Measurements from ENCODE around the gene WWOX.

WWOX gene

DNA sequence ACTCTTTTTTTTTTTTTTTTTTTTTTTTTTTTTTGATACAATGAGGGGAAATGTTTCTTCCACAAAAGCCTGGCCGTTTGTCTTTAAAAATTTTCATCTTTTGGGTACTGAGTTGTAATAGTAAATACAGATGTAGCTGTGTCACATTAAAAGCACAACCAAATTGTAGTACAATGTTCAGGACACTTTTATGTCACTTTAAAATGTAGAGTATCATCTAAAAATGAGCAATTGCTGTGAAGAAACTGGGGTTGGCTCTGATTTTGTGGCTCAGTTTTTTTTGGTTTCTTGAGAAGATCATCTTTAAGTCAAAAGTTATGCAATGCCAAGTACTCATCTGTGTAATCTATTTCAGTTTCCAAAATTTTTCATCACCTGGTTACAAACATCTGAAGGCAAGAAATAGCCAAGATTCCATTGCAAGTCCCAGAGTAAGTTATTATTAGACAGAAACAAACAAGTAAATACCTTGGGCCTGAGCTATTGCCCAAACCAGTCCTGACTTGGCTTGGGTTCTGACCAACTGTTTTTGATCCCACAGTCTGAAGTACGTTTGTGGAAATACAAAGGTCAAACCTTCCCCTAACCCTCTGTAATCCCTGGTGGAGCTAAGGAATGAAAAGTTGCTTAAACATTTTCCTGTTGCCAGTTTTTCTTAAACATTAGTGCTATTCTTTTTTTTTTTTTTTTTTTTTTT, 717.2 kb downstream of the WWOX start:
- Mint-ChIP-seq H3K4me1 (no peaks in the 10 kb centered on the region), H3K27ac (no peak overlapping the region), H3K4me3 (no peak overlapping the region), H3K27me3 (no peaks in the 10 kb centered on the region), H3K36me3 (peaks cover 4% of the 10 kb centered on the region), H3K9me3 (no peaks in the 10 kb centered on the region)
- ATAC-seq (ENCODE audit: low read depth) (no peak), DNase-seq (ENCODE audit: low spot score in 2 of 2) (no peak)

DNA sequence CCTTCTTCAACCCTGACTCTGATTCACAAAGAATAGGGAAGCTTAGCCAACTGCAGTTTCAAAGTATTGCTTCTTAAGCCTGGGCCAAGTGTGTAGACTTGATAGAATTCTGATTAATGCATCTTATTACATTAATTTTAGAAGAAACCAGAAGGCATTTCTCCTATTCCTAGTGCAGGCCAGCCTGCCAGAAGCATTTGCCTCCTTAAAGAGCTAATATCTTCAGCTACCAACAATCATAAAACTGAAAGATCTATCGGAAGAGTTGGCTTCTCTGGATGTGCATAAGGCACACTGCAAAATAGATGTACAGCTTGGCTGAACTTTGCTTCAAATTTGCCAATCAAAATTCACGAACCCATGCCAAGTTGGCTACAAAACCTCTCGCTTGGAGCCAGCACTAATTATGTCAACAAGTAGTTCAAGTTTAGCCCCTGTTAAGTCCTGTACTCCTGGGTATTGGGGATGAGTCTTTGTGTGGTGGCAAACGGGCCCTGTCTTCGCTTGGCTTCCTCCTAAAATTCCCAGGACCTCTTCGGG, 717.8 kb downstream of the WWOX start:
- Mint-ChIP-seq H3K27ac (no peak overlapping the region), H3K9me3 (no peaks in the 10 kb centered on the region), H3K36me3 (peaks cover 4% of the 10 kb centered on the region), H3K27me3 (no peaks in the 10 kb centered on the region), H3K4me3 (no peak overlapping the region), H3K4me1 (no peaks in the 10 kb centered on the region)
- DNase-seq (ENCODE audit: low spot score in 2 of 2) = no peak
- no peak for ATAC-seq (ENCODE audit: low read depth)

GRCh38 chr16:78821335-78821734, 721.9 kb downstream of the WWOX start:
- no peak for ATAC-seq (ENCODE audit: low read depth)
- Mint-ChIP-seq H3K4me1 (no peaks in the 10 kb centered on the region), H3K36me3 (peaks cover 9% of the 10 kb centered on the region), H3K9me3 (peaks cover 3% of the 10 kb centered on the region), H3K27me3 (no peaks in the 10 kb centered on the region), H3K27ac (no peak overlapping the region), H3K4me3 (no peak overlapping the region)
- DNase-seq (ENCODE audit: low spot score in 2 of 2) = no peak

- no peaks in the 10 kb centered on the region for H3K4me1 Mint-ChIP-seq
- H3K36me3 Mint-ChIP-seq = peaks cover 9% of the 10 kb centered on the region
- no peak for ATAC-seq (ENCODE audit: low read depth)
- peaks cover 3% of the 10 kb centered on the region for H3K9me3 Mint-ChIP-seq
- H3K27me3 Mint-ChIP-seq = no peaks in the 10 kb centered on the region
- H3K4me3 Mint-ChIP-seq = no peak overlapping the region
- no peak overlapping the region for H3K27ac Mint-ChIP-seq
- no peak for DNase-seq (ENCODE audit: low spot score in 2 of 2)
Measured at GRCh38 chr16:78822509-78822908, 723.1 kb downstream of the WWOX start.

GRCh38 chr16:78823027-78823426, 723.6 kb downstream of the WWOX start:
- peaks cover 3% of the 10 kb centered on the region for H3K9me3 Mint-ChIP-seq
- H3K4me1 Mint-ChIP-seq = no peaks in the 10 kb centered on the region
- DNase-seq (ENCODE audit: low spot score in 2 of 2) = no peak
- no peak overlapping the region for H3K27ac Mint-ChIP-seq
- H3K27me3 Mint-ChIP-seq = no peaks in the 10 kb centered on the region
- ATAC-seq (ENCODE audit: low read depth) = no peak
- peaks cover 9% of the 10 kb centered on the region for H3K36me3 Mint-ChIP-seq
- H3K4me3 Mint-ChIP-seq = no peak overlapping the region

- ATAC-seq (ENCODE audit: low read depth) = no peak
- no peaks in the 10 kb centered on the region for H3K4me1 Mint-ChIP-seq
- H3K36me3 Mint-ChIP-seq = peaks cover 3% of the 10 kb centered on the region
Measured at GRCh38 chr16:78829280-78829679, 729.8 kb downstream of the WWOX start.

DNA sequence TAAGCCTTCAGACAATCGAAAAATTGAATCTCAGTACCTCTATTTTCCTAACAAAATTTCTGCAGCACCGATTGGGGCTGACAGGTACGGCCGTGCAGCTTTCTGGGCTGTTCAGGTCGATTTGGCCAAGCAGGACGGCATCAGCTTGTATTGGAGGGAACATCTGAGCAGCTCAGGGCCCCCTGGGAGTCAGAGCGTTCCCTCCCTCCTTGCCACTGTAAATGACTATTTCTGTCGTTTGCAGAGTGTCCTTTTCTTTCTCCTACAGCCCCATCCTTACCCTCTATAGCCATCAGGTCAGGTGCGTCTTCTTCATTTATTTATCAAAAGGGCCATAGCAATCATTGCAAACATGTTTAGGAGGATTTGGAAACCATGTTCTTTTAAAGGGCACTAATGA, 731.1 kb downstream of the WWOX start:
- no peak for ATAC-seq (ENCODE audit: low read depth)

More at GRCh38 chr16:78829280-78829679, 729.8 kb downstream of the WWOX start:
- no peak overlapping the region for H3K4me3 Mint-ChIP-seq
- peaks cover 3% of the 10 kb centered on the region for H3K9me3 Mint-ChIP-seq
- H3K27ac Mint-ChIP-seq = no peak overlapping the region
- DNase-seq (ENCODE audit: low spot score in 2 of 2) = no peak
- peaks cover 3% of the 10 kb centered on the region for H3K27me3 Mint-ChIP-seq

GRCh38 chr16:78832100-78832499, 732.6 kb downstream of the WWOX start:
- Mint-ChIP-seq H3K27ac (no peak overlapping the region), H3K4me1 (no peaks in the 10 kb centered on the region), H3K36me3 (peaks cover 2% of the 10 kb centered on the region), H3K4me3 (no peak overlapping the region), H3K27me3 (peaks cover 3% of the 10 kb centered on the region), H3K9me3 (no peaks in the 10 kb centered on the region)
- DNase-seq (ENCODE audit: low spot score in 2 of 2) (no peak), ATAC-seq (ENCODE audit: low read depth) (no peak)

More for the DNA sequence above, 731.1 kb downstream of the WWOX start:
- no peaks in the 10 kb centered on the region for H3K4me1 Mint-ChIP-seq
- no peak for DNase-seq (ENCODE audit: low spot score in 2 of 2)
- no peak overlapping the region for H3K4me3 Mint-ChIP-seq
- no peak overlapping the region for H3K27ac Mint-ChIP-seq
- H3K27me3 Mint-ChIP-seq = peaks cover 3% of the 10 kb centered on the region
- H3K9me3 Mint-ChIP-seq = no peaks in the 10 kb centered on the region
- peaks cover 2% of the 10 kb centered on the region for H3K36me3 Mint-ChIP-seq

DNA sequence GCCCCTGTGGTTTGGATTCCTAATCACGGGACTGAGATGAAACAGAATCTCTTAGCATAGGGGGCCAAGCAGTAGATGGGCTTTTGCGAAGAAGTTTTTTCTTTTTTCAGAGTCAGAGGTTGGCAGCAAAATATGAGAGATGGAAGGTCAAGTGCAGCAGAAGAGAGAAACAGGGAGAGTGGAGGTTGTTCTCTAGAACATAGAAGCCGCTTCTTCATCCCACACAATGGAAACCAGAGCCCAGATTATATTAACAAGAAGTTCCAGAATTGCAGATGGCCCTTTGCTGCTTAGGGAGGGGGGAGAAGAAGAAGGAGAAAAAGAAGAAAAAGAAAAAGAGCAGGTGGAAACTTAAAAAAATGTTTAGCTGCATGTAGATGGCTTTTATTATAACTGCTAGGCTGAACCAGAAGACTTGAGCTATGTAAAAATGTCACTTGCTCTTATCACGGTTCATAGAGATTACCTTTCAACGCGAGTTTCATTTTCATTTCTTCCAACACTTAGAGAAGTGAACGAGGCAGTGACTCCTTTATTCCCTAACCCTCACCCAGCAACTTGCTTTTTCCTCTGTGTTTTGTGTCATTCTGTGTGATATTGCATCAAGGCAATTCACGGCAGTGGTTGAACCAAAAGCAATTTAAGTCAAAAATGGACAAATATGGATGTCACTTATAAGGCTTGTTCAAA, 737.5 kb downstream of the WWOX start:
- no peak overlapping the region for H3K4me3 Mint-ChIP-seq

DNA sequence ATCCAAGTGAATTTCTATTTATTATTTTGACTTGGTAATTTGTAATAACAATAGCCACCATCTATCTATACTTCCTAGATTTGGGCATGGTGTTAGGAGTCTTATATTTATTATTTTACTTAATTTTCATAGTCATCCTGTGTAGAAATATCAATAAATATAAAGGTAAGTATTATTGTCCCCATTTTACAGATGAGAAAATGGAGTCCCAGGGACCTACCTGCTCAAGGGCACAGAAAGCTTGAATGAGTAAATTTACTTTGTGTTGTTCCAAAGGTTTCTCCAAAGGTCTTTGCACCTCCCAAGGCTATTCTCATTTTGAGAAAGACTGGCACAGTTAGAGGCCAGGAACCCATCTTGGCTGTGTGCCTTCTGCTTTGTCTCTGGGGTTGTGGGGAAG, 738.3 kb downstream of the WWOX start:
- Mint-ChIP-seq H3K36me3 (no peaks in the 10 kb centered on the region), H3K27me3 (no peaks in the 10 kb centered on the region), H3K9me3 (no peaks in the 10 kb centered on the region), H3K4me3 (no peak overlapping the region), H3K4me1 (no peaks in the 10 kb centered on the region), H3K27ac (no peak overlapping the region)
- ATAC-seq (ENCODE audit: low read depth) (no peak), DNase-seq (ENCODE audit: low spot score in 2 of 2) (no peak)

More for the DNA sequence above, 737.5 kb downstream of the WWOX start:
- Mint-ChIP-seq H3K27ac (no peak overlapping the region), H3K9me3 (no peaks in the 10 kb centered on the region), H3K36me3 (peaks cover 2% of the 10 kb centered on the region), H3K27me3 (no peaks in the 10 kb centered on the region), H3K4me1 (no peaks in the 10 kb centered on the region)
- no peak for ATAC-seq (ENCODE audit: low read depth)
- DNase-seq (ENCODE audit: low spot score in 2 of 2) = no peak

DNA sequence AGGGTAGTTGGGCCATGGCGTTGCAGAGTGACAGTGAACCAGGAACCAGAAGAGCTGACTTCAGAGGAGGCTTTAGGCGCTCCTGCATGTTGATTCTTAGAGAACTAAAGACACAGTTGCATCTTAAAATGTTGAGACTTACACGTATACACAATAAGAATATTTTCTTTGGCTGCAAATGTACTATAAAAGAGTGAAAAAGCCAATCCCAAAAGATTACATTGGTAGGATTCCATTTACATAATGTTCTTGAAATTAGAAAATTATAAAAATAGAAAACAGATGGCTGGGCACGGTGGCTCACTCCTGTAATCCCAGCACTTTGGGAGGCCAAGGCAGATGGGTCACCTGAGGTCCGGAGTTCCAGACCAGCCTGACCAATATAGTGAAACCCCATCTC, 738.8 kb downstream of the WWOX start:
- DNase-seq (ENCODE audit: low spot score in 2 of 2) = no peak
- Mint-ChIP-seq H3K9me3 (no peaks in the 10 kb centered on the region), H3K4me3 (no peak overlapping the region), H3K36me3 (no peaks in the 10 kb centered on the region), H3K4me1 (peaks cover under 1% of the 10 kb centered on the region), H3K27me3 (no peaks in the 10 kb centered on the region), H3K27ac (no peak overlapping the region)
- no peak for ATAC-seq (ENCODE audit: low read depth)

DNA sequence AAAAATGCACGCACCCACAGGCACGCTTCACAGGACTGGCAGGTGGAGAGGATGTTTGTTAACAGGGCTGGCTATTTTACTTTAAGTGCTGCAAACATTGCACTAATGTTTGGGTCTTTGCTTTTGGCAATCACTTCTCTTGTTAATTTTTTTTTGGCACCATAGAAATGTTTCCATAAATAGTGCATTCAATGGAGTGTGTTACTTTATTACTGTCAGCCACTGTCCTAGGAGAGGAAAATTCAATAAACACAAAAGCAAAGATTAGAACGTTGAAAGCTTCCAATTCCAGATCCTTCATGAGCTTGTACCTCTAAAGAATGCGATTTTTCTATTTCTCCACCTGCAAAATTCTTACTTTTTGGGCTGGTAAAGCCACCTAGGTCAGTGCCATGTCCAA, 743.5 kb downstream of the WWOX start:
- no peak overlapping the region for H3K4me3 Mint-ChIP-seq
- no peaks in the 10 kb centered on the region for H3K27me3 Mint-ChIP-seq
- H3K27ac Mint-ChIP-seq = no peak overlapping the region
- DNase-seq (ENCODE audit: low spot score in 2 of 2) (no peak), ATAC-seq (ENCODE audit: low read depth) (no peak)
- no peaks in the 10 kb centered on the region for H3K36me3 Mint-ChIP-seq
- H3K4me1 Mint-ChIP-seq = peaks cover 3% of the 10 kb centered on the region
- no peaks in the 10 kb centered on the region for H3K9me3 Mint-ChIP-seq

DNA sequence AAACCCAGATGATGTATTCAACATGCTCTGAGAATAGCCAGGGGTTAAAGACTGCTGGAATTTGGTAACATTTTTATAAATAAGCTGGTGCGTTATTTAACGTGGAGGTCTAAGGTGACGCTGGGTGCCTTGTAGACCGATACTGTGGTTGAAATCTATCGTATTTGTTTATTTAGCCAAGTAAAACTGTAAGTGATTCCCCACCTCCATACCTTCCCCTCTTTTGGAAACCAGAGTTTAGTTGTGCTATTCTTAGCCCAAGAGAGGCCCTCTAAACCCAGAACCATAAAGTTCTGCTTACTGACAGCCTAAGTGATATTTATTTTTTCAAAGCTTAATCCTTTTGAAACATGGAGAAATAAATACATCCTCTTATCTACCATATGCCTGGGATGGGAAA, 744.5 kb downstream of the WWOX start:
- Mint-ChIP-seq H3K27ac (no peak overlapping the region), H3K36me3 (no peaks in the 10 kb centered on the region), H3K27me3 (no peaks in the 10 kb centered on the region), H3K9me3 (no peaks in the 10 kb centered on the region), H3K4me3 (no peak overlapping the region), H3K4me1 (peaks cover 3% of the 10 kb centered on the region)
- ATAC-seq (ENCODE audit: low read depth) (no peak), DNase-seq (ENCODE audit: low spot score in 2 of 2) (no peak)

DNA sequence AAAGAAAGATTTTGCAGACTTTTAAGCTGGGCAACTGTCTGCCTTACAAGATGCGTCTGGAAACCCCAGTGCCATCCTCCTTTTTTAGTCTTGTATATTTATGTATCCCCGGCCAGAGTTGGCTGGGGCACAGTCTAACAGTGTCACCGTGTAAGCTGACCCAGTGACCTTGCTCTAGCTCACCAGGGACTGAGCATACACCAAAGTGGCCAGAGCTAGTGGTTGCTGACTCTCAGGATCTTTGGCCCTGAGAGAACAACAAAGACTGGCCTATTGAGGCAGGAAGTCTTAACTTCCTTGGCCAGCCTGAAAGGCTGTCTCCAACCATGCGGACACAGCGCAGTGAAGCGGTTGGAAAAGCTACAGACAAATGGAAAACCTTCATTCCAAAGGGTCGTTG, 745.2 kb downstream of the WWOX start:
- no peaks in the 10 kb centered on the region for H3K9me3 Mint-ChIP-seq
- no peak overlapping the region for H3K4me3 Mint-ChIP-seq
- peaks cover 3% of the 10 kb centered on the region for H3K4me1 Mint-ChIP-seq
- H3K27me3 Mint-ChIP-seq = no peaks in the 10 kb centered on the region
- H3K27ac Mint-ChIP-seq = no peak overlapping the region
- no peaks in the 10 kb centered on the region for H3K36me3 Mint-ChIP-seq
- DNase-seq (ENCODE audit: low spot score in 2 of 2) (no peak), ATAC-seq (ENCODE audit: low read depth) (no peak)
